GM23248 (cell line): ENCODE measurements around the gene AMOT. TPM values are rescaled to one million over a fixed set of nuclear protein-coding genes. Genes with fewer than 3 reads are reported as not detected.
A peak's percentile ranks its signal among the peaks of the same experiment; 100 is the strongest.

Experiments used
- DNase-seq: peaks from one replicate; pipeline ENCODE4 v3.0.0-alpha.2; 2015
- H2AFZ ChIP-seq: fragments of 200-600 bp; sonication (generic); 2 replicates; pipeline ENCODE4 v1.6.1; 2016; ENCODE audit warnings: antibody characterized with exemption
- H3F3A ChIP-seq: fragments of 200-600 bp; sonication (generic); 2 replicates; pipeline ENCODE4 v1.6.1; 2016; ENCODE audit warnings: mild to moderate bottlenecking, antibody characterized with exemption, mixed run types; ENCODE audit not compliant: insufficient read depth
- H3K27ac ChIP-seq: fragments of 200-600 bp; sonication (generic); 2 replicates; pipeline ENCODE4 v1.5.1; 2016; ENCODE audit warnings: mild to moderate bottlenecking
- H3K27me3 ChIP-seq: fragments of 200-600 bp; sonication (generic); replicated peaks from 2 replicates; pipeline ENCODE4 v1.6.1; 2016; ENCODE audit warnings: mild to moderate bottlenecking; ENCODE audit not compliant: insufficient read depth
- H3K36me3 ChIP-seq: fragments of 200-600 bp; sonication (generic); 2 replicates; pipeline ENCODE4 v1.6.1; 2016; ENCODE audit warnings: low read depth, mild to moderate bottlenecking
- H3K4me1 ChIP-seq: fragments of 200-600 bp; sonication (generic); 2 replicates; pipeline ENCODE4 v1.6.1; 2016; ENCODE audit warnings: mild to moderate bottlenecking; ENCODE audit not compliant: insufficient read depth
- H3K4me2 ChIP-seq: fragments of 200-600 bp; sonication (generic); one replicate; pipeline ENCODE4 v1.6.1; 2016; ENCODE audit warnings: mild to moderate bottlenecking; ENCODE audit not compliant: unreplicated experiment
- H3K4me3 ChIP-seq: fragments of 200-600 bp; sonication (generic); 2 replicates; pipeline ENCODE4 v1.5.1; 2016; ENCODE audit warnings: mild to moderate bottlenecking
- H3K79me2 ChIP-seq: fragments of 200-600 bp; sonication (generic); 2 replicates; pipeline ENCODE4 v1.6.1; 2016; ENCODE audit warnings: mild to moderate bottlenecking; ENCODE audit not compliant: insufficient read depth
- H3K9ac ChIP-seq: fragments of 200-600 bp; sonication (generic); 2 replicates; pipeline ENCODE4 v1.6.1; 2016; ENCODE audit warnings: mild to moderate bottlenecking
- H3K9me2 ChIP-seq: fragments of 200-600 bp; sonication (generic); 2 replicates; pipeline ENCODE4 v1.6.1; 2016; ENCODE audit warnings: mixed run types, mild to moderate bottlenecking, moderate library complexity; ENCODE audit not compliant: insufficient read depth
- H3K9me3 ChIP-seq: fragments of 200-600 bp; sonication (generic); one replicate; pipeline ENCODE4 v1.6.1; 2017; ENCODE audit warnings: low read depth
- H4K20me1 ChIP-seq: fragments of 200-600 bp; sonication (generic); 2 replicates; pipeline ENCODE4 v1.6.0; 2016; ENCODE audit not compliant: insufficient read depth
- EZH2 ChIP-seq: fragments of 200-600 bp; sonication (generic); IDR thresholded peaks from 2 replicates; pipeline ENCODE4 v1.6.1; 2018; ENCODE audit warnings: antibody characterized with exemption, mild to moderate bottlenecking; ENCODE audit not compliant: insufficient read depth, poor library complexity, severe bottlenecking
- EZH2phosphoT487 ChIP-seq: fragments of 200-600 bp; sonication (generic); IDR thresholded peaks from 2 replicates; pipeline ENCODE4 v1.6.1; 2018; ENCODE audit warnings: antibody characterized with exemption, moderate library complexity, mild to moderate bottlenecking, low read depth; ENCODE audit not compliant: insufficient read depth
- WGBS, 2 experiments: methylation state at CpG; one replicate each; pipeline ENCODE4 v1.1.6; 2015 to 2017; ENCODE audit warnings: low lambda C conversion rate in 2 of 2, low coverage in 1 of 2; ENCODE audit errors: missing lambda C conversion rate in 2 of 2; 5-methylcytosine and 5-hydroxymethylcytosine counted together
- in situ Hi-C: fragments of 300-500 bp; cut with MboI; formaldehyde crosslinking; loops from 2 replicates; pipeline ENCODE4 v1.15.0; 2020
- polyA plus RNA-seq: library from polyadenylated mRNA; unstranded; fragments of >200 nt; fragmentation: Nextera tagmentation; extraction: Ambion mirVana; gene quantifications from 2 replicates; pipeline ENCODE4 v1.2.1, GENCODE V29; 2016
- total RNA-seq: library from RNA; depleted of rRNA; stranded (reverse); fragments of >200 nt; shearing (Covaris generic); gene quantifications from 2 replicates; pipeline ENCODE4 v1.2.3, GENCODE V29; 2014

Gene AMOT
- total and polyA plus RNA-seq, 2 experiments from 2014 or later: 2.2 to 2.5 TPM

DNA sequence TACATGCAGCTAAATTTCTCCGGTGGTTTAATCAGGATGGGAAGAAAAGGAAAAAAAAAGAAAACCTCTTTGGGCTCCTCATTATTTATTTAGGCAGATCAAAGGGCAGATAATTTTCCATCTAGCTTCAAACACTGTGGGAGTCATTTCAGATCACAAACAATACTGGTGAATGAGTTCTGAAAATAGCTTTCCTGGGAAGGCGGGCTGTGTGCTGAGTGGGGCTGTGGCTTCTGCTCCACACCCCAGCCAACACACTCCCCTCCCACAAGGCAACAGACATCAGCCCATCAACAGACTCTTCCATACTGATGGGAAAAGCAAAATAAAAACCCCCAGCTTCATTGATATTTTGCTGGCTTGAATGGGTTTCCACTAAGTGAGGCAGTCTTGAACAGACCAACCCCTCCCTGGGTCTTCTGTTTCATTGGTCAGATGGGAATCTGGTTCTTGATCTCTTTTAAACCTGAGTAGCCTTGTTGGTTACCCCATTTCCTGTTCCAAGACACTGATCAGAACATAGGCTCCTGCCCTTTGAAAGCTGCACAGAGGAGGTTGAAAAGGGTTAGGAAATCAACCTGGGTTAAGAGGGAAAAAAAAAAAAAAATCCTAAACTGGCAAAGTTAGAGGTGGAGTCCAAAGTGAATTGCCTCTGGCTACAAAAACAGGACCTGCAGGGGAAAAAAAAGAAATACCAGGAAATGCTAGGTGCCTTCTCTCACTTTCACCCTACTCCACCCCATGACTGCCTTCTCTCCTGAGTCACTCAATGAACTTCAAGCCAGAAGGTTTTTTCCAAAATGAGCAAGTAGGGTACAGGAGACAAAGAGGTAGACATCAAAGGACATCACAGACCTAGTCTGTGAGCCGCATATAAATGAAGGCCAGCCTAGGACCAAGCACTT, 20.0 kb downstream of the AMOT start:
- H3K9ac ChIP-seq: no peak overlapping the region
- H4K20me1 ChIP-seq: no peaks in the 10 kb centered on the region
- H3K4me3 ChIP-seq: no peak overlapping the region
- H3K9me2 ChIP-seq: no peaks in the 10 kb centered on the region
- no peak overlapping the region for H2AFZ ChIP-seq
- no peak for TF ChIP-seq EZH2phosphoT487
- TF ChIP-seq EZH2: no peak
- 83 to 94% methylated on average over 2 to 3 of the region's 3 CpGs for WGBS, 2 experiments
- H3K79me2 ChIP-seq: no peaks in the 10 kb centered on the region
- DNase-seq: peak; percentile 5
- H3K4me2 ChIP-seq: no peak overlapping the region
- H3K36me3 ChIP-seq: no peaks in the 10 kb centered on the region
- H3K27me3 ChIP-seq: no peaks in the 10 kb centered on the region
- H3K27ac ChIP-seq: no peak overlapping the region
- peaks cover 6% of the 10 kb centered on the region; the same call in 1 of the 2 replicates for H3F3A ChIP-seq
- no peaks in the 10 kb centered on the region for H3K9me3 ChIP-seq
- peaks cover 5% of the 10 kb centered on the region; the same call in 1 of the 2 replicates for H3K4me1 ChIP-seq
- in situ Hi-C loops: no loop called here

DNA sequence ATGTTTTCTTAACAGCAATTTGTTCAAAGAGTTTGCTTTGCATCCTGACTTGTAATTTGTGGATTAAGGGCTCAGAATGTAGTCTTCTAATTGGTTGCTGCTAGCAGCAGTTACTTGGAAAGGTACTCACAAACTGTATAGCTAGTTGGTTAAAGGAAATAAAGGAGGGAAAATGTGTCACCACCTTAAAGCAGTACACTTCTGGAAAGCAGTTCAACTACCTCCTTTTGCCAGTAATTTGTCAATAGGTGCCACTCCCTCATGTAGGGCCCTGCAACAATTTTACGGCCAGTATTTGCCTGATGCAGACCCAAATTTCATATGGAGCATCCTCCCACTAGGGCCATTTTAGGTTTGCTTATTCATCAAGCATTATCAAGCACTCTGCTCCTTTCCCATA, 20.8 kb downstream of the AMOT start:
- no peak overlapping the region for H3K4me2 ChIP-seq
- no peaks in the 10 kb centered on the region for H3K9me2 ChIP-seq
- H3K9me3 ChIP-seq: no peaks in the 10 kb centered on the region
- WGBS, 2 experiments: 59 to 63% methylated on average over 1 of the region's 1 CpG
- H3K4me1 ChIP-seq: peaks cover 5% of the 10 kb centered on the region; the same call in 1 of the 2 replicates
- no peak for DNase-seq
- no peak overlapping the region for H3K27ac ChIP-seq
- no peaks in the 10 kb centered on the region for H4K20me1 ChIP-seq
- no peaks in the 10 kb centered on the region for H3K79me2 ChIP-seq
- no peaks in the 10 kb centered on the region for H3K36me3 ChIP-seq
- TF ChIP-seq EZH2phosphoT487 (no peak), EZH2 (no peak)
- H2AFZ ChIP-seq: no peak overlapping the region
- H3K9ac ChIP-seq: no peak overlapping the region
- H3K4me3 ChIP-seq: no peak overlapping the region
- in situ Hi-C loops: no loop called here
- no peaks in the 10 kb centered on the region for H3K27me3 ChIP-seq
- peaks cover 6% of the 10 kb centered on the region; the same call in 1 of the 2 replicates for H3F3A ChIP-seq

DNA sequence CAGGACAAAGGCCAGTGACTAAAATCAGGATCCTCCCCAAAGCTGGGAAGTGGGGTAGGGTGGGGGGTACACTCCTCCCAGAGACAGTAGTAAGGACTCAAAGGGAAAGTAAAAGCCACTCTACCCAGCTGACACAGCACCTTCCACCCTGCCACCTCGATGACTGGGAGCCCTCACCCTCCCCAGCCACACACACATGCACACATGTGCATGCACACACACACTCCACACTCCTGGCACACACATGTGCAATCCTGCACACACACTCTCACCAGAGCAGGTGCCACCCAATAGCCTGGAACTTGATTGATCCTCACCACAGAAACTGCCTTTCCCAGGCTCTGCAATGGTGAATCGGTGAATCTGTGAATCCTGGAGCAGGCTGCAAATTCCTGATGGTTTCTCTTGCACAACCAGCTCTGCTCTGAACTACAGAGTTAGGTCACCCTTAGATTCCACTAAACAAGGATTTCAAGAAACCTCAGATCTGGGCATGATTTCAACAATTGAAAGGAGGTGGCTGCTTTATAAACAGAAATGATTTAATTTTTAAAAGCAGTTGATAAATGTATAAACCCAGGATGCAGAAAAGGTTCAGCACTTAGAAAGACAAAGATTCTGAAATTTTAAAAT, 21.5 kb downstream of the AMOT start:
- in situ Hi-C loops: no loop called here
- no peak overlapping the region for H3K4me3 ChIP-seq

DNA sequence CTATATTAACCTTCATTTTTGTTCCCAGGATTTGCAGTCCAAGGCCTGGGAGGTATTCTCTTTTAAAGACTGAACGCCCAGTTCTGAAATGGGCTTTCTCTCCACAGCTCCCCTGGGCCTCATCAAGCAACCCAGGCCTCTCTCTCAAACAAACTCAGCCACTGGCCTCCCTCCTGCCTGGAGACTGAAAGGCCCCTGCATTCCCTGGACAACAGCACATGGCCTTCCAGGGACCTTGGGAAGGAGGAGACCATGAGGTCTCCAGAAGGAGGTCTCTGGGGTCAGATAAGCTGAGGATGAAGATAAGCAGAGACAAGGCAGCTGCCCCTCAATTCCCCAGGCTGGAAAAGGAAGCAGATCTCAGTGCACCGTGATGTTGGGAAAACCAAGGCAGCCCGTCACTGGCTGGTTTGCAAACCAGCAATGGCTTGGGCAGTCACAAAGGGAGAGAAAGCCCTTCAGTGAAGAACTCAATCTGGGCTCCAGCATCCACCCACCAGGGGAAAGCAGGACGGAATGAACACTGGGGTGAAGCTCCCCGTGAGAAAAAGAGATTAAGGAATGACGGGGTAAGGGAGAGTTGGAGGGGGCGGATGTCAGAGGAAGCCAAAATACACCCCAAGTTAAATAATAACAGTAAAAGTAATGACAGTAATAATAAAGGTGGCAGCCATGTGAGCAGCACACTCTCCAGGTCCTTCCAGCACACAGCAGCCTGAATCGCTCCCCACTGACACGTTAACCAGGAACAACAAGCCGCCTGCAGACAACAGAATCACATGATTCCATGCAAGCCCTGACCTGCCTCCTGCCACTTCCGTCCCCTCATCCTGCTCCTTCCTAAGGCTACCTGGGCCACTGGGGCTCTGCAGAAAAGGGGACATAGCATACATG, 22.3 kb downstream of the AMOT start:
- WGBS, 2 experiments: 87 to 88% methylated on average over 8 to 11 of the region's 11 CpGs
- in situ Hi-C loops: no loop called here
- DNase-seq: no peak
- Histone ChIP-seq H3K27me3 (no peaks in the 10 kb centered on the region), H3K79me2 (no peaks in the 10 kb centered on the region), H3K4me3 (no peak overlapping the region), H3K4me2 (no peak overlapping the region), H3K9me3 (no peaks in the 10 kb centered on the region), H3K36me3 (no peaks in the 10 kb centered on the region), H3K9me2 (no peaks in the 10 kb centered on the region), H3F3A (peaks cover 6% of the 10 kb centered on the region; the same call in 1 of the 2 replicates), H2AFZ (no peak overlapping the region), H3K9ac (no peak overlapping the region), H3K4me1 (peaks cover 5% of the 10 kb centered on the region; the same call in 1 of the 2 replicates), H3K27ac (no peak overlapping the region), H4K20me1 (no peaks in the 10 kb centered on the region)
- no peak for TF ChIP-seq EZH2
- no peak for TF ChIP-seq EZH2phosphoT487

More for the DNA sequence above, 21.5 kb downstream of the AMOT start:
- Histone ChIP-seq H3K9ac (no peak overlapping the region), H3K36me3 (no peaks in the 10 kb centered on the region), H3F3A (peaks cover 6% of the 10 kb centered on the region; the same call in 1 of the 2 replicates), H3K9me2 (no peaks in the 10 kb centered on the region), H3K4me2 (no peak overlapping the region), H3K9me3 (no peaks in the 10 kb centered on the region), H2AFZ (no peak overlapping the region), H4K20me1 (no peaks in the 10 kb centered on the region), H3K4me1 (peaks cover 5% of the 10 kb centered on the region; the same call in 1 of the 2 replicates), H3K79me2 (no peaks in the 10 kb centered on the region), H3K27me3 (no peaks in the 10 kb centered on the region), H3K27ac (no peak overlapping the region)
- TF ChIP-seq EZH2 (no peak), EZH2phosphoT487 (no peak)
- peak; percentile 81 for DNase-seq
- 6 to 50% methylated on average over 1 to 2 of the region's 2 CpGs for WGBS, 2 experiments
